A673 (cell line): ENCODE measurements around the gene EHBP1L1. TPM values are rescaled to one million over a fixed set of nuclear protein-coding genes. Genes with fewer than 3 reads are reported as not detected.

Source experiments
- BruUV-seq: library from RNA; stranded (reverse); fragments of 400-500 nt; replicated peaks from 2 replicates; lab custom pipeline; 2021; lab: Mats Ljungman, UMichigan
- CTCF ChIA-PET: fragments of 300-600 bp; sonication (Branson Sonifier 250); formaldehyde crosslinking; loops from one replicate; lab custom pipeline; 2022; ENCODE audit warnings: antibody characterized with exemption; lab: Charles Lee
- POLR2A ChIA-PET: fragments of 300-600 bp; sonication (Branson Sonifier 250); formaldehyde crosslinking; loops from one replicate; lab custom pipeline; 2022; ENCODE audit warnings: antibody characterized with exemption; ENCODE audit not compliant: low non-redundant PET; lab: Charles Lee
- DNase-seq: peaks from one replicate; pipeline ENCODE4 v3.0.0-alpha.2; 2015; ENCODE audit warnings: low spot score
- H3K27ac ChIP-seq: fragments of 200-600 bp; sonication (generic); 2 replicates; pipeline ENCODE4 v1.5.1; 2016; ENCODE audit warnings: mixed run types, low read depth, mild to moderate bottlenecking, mixed read lengths, antibody characterized with exemption, low read length; ENCODE audit not compliant: poor library complexity, severe bottlenecking
- H3K27me3 ChIP-seq: fragments of 200-600 bp; sonication (generic); replicated peaks from 2 replicates; pipeline ENCODE4 v1.6.1; 2017; ENCODE audit warnings: mixed run types, low read depth, mild to moderate bottlenecking, mixed read lengths, antibody characterized with exemption, low read length; ENCODE audit not compliant: insufficient read depth, poor library complexity
- H3K36me3 ChIP-seq: fragments of 200-600 bp; sonication (generic); 2 replicates; pipeline ENCODE4 v1.6.1; 2016; ENCODE audit warnings: mixed run types, mild to moderate bottlenecking, mixed read lengths, antibody characterized with exemption, low read length; ENCODE audit not compliant: insufficient read depth, poor library complexity, severe bottlenecking
- H3K4me1 ChIP-seq: fragments of 200-600 bp; sonication (generic); 2 replicates; pipeline ENCODE4 v1.6.1; 2017; ENCODE audit warnings: mixed run types, mild to moderate bottlenecking, mixed read lengths, antibody characterized with exemption, low read length; ENCODE audit not compliant: insufficient read depth, poor library complexity, severe bottlenecking
- H3K4me3 ChIP-seq: fragments of 200-600 bp; sonication (generic); 2 replicates; pipeline ENCODE4 v1.5.1; 2016; ENCODE audit warnings: low read depth, mixed run types, mild to moderate bottlenecking, mixed read lengths, low read length; ENCODE audit not compliant: poor library complexity, severe bottlenecking
- H3K9me3 ChIP-seq: fragments of 200-600 bp; sonication (generic); 2 replicates; pipeline ENCODE4 v1.6.1; 2016; ENCODE audit warnings: mixed run types, low read depth, mild to moderate bottlenecking, mixed read lengths, antibody characterized with exemption, low read length; ENCODE audit not compliant: poor library complexity, severe bottlenecking
- CTCF ChIP-seq: fragments of 300-800, 200-600 bp; sonication (generic); conservative IDR thresholded peaks from 2 replicates; pipeline ENCODE4 v1.5.1; 2017; ENCODE audit warnings: low read depth, mild to moderate bottlenecking, antibody characterized with exemption, low read length, moderate library complexity, mixed read lengths
- EZH2 ChIP-seq: fragments of 200-600 bp; sonication (generic); IDR thresholded peaks from 2 replicates; pipeline ENCODE4 v1.6.1; 2017; ENCODE audit warnings: borderline replicate concordance, low read depth, mild to moderate bottlenecking, mixed read lengths, antibody characterized with exemption, low read length; ENCODE audit not compliant: poor library complexity, severe bottlenecking
- intact Hi-C: fragments of 100-400 bp; cut with micrococcal nuclease; formaldehyde crosslinking; loops from one replicate; pipeline ENCODE4 v1.10.0; 2022; ENCODE audit not compliant: unreplicated experiment
- microRNA-seq: library from miRNA; unstranded; fragments of <30 nt; microRNA quantifications from one replicate; pipeline ENCODE4 v1.2.0, GENCODE V29; 2021
- total RNA-seq: library from RNA; stranded (reverse); gene quantifications from 2 replicates; pipeline ENCODE4 v1.2.3, GENCODE V29; 2021

EHBP1L1 gene
- total RNA-seq, 1 experiment from 2014 or later: 29.5 TPM

- ChIA-PET POLR2A (no interaction called here), CTCF (no interaction called here)
- intact Hi-C loops: no loop called here
- peaks cover 19% of the 10 kb centered on the region for H3K36me3 ChIP-seq
- no TSS peak for BruUV-seq
- H3K9me3 ChIP-seq: no peaks in the 10 kb centered on the region
- no peak overlapping the region for H3K27ac ChIP-seq
- H3K4me3 ChIP-seq: no peak overlapping the region
- TF ChIP-seq CTCF: no peak
- TF ChIP-seq EZH2: no peak
- H3K27me3 ChIP-seq: no peaks in the 10 kb centered on the region
- DNase-seq: no peak
- H3K4me1 ChIP-seq: peaks cover 11% of the 10 kb centered on the region
Measured at GRCh38 chr11:65639623-65640482, 64.0 kb downstream of the EHBP1L1 start.

GRCh38 chr11:65640483-65641296 is 64.8 kb downstream of the EHBP1L1 start:
- H3K4me1 ChIP-seq: peaks cover 11% of the 10 kb centered on the region
- TF ChIP-seq CTCF (no peak), EZH2 (no peak)
- H3K27ac ChIP-seq: no peak overlapping the region
- no TSS peak for BruUV-seq
- H3K4me3 ChIP-seq: no peak overlapping the region
- ChIA-PET POLR2A (no interaction called here), CTCF (no interaction called here)
- no peaks in the 10 kb centered on the region for H3K9me3 ChIP-seq
- intact Hi-C loops: no loop called here
- DNase-seq: no peak
- no peaks in the 10 kb centered on the region for H3K27me3 ChIP-seq
- peaks cover 10% of the 10 kb centered on the region for H3K36me3 ChIP-seq

GRCh38 chr11:65641297-65642013 is 65.6 kb downstream of the EHBP1L1 start:
- H3K27me3 ChIP-seq: no peaks in the 10 kb centered on the region
- no peak overlapping the region for H3K4me3 ChIP-seq
- DNase-seq: no peak
- TF ChIP-seq EZH2 (no peak), CTCF (no peak)
- no peak overlapping the region for H3K27ac ChIP-seq
- BruUV-seq: no TSS peak
- ChIA-PET CTCF (no interaction called here), POLR2A (no interaction called here)
- H3K4me1 ChIP-seq: peaks cover 11% of the 10 kb centered on the region
- intact Hi-C loops: no loop called here
- no peaks in the 10 kb centered on the region for H3K9me3 ChIP-seq
- H3K36me3 ChIP-seq: peaks cover 3% of the 10 kb centered on the region

Small RNAs within 50 kb of the gene (microRNA-seq; reads per million reads assigned to microRNA genes)
- 2.7 reads per million, percentile 3 among the genes with 10 or more reads in this experiment for gene MIR4690

Other genes starting within 250 kb of the EHBP1L1 start
- 125 and 149 TPM in 2 replicates for gene DPF2, start 242.2 kb upstream of the EHBP1L1 start, total RNA-seq
- 2.3 and 3.5 TPM in 2 replicates for gene TIGD3, start 221.3 kb upstream of the EHBP1L1 start, total RNA-seq
- gene SLC25A45, start 193.4 kb upstream of the EHBP1L1 start, total RNA-seq: 5.3 and 7.4 TPM in 2 replicates
- 43.2 and 51.1 TPM in 2 replicates for gene FRMD8, start 189.4 kb upstream of the EHBP1L1 start, total RNA-seq
- 196 and 211 TPM in 2 replicates for gene NEAT1, start 153.3 kb upstream of the EHBP1L1 start, total RNA-seq
- gene MALAT1, start 77.0 kb upstream of the EHBP1L1 start, total RNA-seq: 4,586 and 4,701 TPM in 2 replicates
- gene SCYL1, start 51.0 kb upstream of the EHBP1L1 start, total RNA-seq: 90.6 and 95.7 TPM in 2 replicates
- 92.1 and 123 TPM in 2 replicates for gene LTBP3, start 17.7 kb upstream of the EHBP1L1 start, total RNA-seq
- gene ZNRD2, start 5.6 kb upstream of the EHBP1L1 start, total RNA-seq: 95.4 and 98.9 TPM in 2 replicates
- 79.8 and 88.3 TPM in 2 replicates for gene FAM89B, start 3.5 kb upstream of the EHBP1L1 start, total RNA-seq
- 1.7 and 2.3 TPM in 2 replicates for gene KCNK7, start 19.7 kb downstream of the EHBP1L1 start, total RNA-seq
- 92.8 and 94.2 TPM in 2 replicates for gene MAP3K11, start 38.2 kb downstream of the EHBP1L1 start, total RNA-seq
- gene PCNX3, start 39.7 kb downstream of the EHBP1L1 start, total RNA-seq: 63.4 and 68.0 TPM in 2 replicates
- 30.0 and 43.2 TPM in 2 replicates for gene SIPA1, start 62.0 kb downstream of the EHBP1L1 start, total RNA-seq
- 92.0 and 99.3 TPM in 2 replicates for gene RELA, start 86.9 kb downstream of the EHBP1L1 start, total RNA-seq
- 68.1 and 71.3 TPM in 2 replicates for gene KAT5, start 136.2 kb downstream of the EHBP1L1 start, total RNA-seq
- gene RNASEH2C, start 144.7 kb downstream of the EHBP1L1 start, total RNA-seq: 73.6 and 80.2 TPM in 2 replicates
- 22.5 and 22.8 TPM in 2 replicates for gene AP5B1, start 204.9 kb downstream of the EHBP1L1 start, total RNA-seq
- gene OVOL1, start 211.0 kb downstream of the EHBP1L1 start, total RNA-seq: not detected in 2 replicates